Motor neuron (in vitro differentiated cells): Measurements from ENCODE around the gene BLACAT1. TPM values are rescaled to one million over a fixed set of nuclear protein-coding genes. Genes with fewer than 3 reads are reported as not detected.
"Not testable (repeated sequence)": the region's sequence is repeated elsewhere in the genome, so short reads cannot be mapped to it uniquely, and the experiment has no call there.

Experiments used
- ATAC-seq, 8 experiments: fragments of 200-7000 bp; cut with Tn5 transposase; replicated peaks in 6 of 8; 2 replicates each; pipeline ENCODE4 v1.8.0; 2021; ENCODE audit warnings: mild to moderate bottlenecking in 8 of 8, moderate library complexity in 8 of 8
- H3K27ac ChIP-seq, 2 donors: fragments of 250-450 bp; sonication (Bioruptor Pico); 2 replicates each; pipeline ENCODE4 v1.9.0; 2021; ENCODE audit warnings: antibody characterized with exemption in 2 of 2, mild to moderate bottlenecking in 2 of 2, moderate library complexity in 1 of 2
- H3K4me1 ChIP-seq, 2 donors: fragments of 250-450 bp; sonication (Bioruptor Pico); replicated peaks in 1 of 2; 2 replicates each; pipeline ENCODE4 v1.6.1; 2021; ENCODE audit warnings: antibody characterized with exemption in 2 of 2, mild to moderate bottlenecking in 2 of 2, moderate library complexity in 1 of 2
- H3K4me3 ChIP-seq, 5 donors: fragments of 250-450 bp; sonication (Bioruptor Pico); 2 replicates each; pipeline ENCODE4 v1.9.0; 2021; ENCODE audit warnings: antibody characterized with exemption in 5 of 5, mild to moderate bottlenecking in 5 of 5, moderate library complexity in 4 of 5
- WGBS, 10 experiments: fragments of 450-650 bp; shearing (Covaris generic); methylation state at CpG; one replicate each; pipeline ENCODE4 v1.0.0; 2022; 5-methylcytosine and 5-hydroxymethylcytosine counted together
- in situ Hi-C, 9 experiments: fragments of 400-800 bp; cut with MboI; loops; one replicate each; pipeline ENCODE4 v1.15.0; 2021; ENCODE audit warnings: low sequenced_read_pairs in 9 of 9, low pct_unique_long_range_greater_than_20kb in 2 of 9; ENCODE audit not compliant: unreplicated experiment in 9 of 9
- total RNA-seq, 8 experiments: library from RNA; unstranded; fragments of 300-600 nt; gene quantifications; 2 replicates each; pipeline versions ENCODE4 v1.2.3 to v1.2.4, GENCODE V29; 2022

The BLACAT1 gene
- total RNA-seq, 8 experiments from 2014 or later = 0.10 to 5.9 (median 2.2) TPM; not detected in 1

DNA sequence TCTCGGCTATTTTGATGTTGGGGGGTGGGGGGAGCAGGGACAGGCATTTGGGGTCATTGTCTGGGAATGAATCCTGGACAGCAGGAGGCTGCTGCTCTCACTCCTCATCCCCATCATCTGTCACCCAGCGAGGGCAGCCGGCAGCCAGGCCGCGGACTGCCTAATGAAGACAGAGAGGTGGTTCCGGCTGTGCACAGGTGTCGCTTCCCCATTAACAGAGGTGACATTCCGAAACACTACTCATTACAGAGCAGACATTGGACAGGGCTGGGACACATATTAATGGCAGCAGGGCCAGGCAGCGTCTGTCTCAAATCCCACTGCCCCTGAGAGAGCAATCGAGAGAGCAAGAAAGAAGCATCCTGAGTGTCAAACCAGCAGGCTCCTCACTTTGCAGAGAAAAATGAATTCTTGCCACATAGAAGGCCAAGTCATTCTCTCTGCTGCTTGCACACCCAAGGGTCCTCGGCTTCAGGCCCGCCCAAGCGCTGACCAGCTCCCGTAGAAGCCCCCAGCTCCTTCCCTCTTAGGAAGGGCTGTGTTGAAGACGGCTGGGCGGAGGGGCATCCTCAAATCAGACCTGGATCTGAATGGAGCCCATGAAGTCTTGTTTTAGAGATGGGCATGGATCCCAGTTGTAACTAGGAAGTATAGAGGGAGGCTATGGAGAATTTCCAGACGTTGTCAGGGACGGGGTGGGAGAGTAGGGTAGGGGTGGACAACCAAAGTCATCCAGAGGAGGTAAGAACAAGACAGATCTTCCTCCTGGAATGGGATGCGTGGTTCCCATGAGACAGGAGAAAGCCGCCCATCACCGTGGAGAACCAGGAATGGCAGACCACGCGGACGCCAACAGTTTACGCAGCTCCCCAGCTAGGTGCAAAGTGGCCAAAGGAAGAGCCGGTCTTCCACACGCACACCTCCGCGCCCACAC is 25.8 kb downstream of the BLACAT1 start:
- in situ Hi-C loops = no loop called here
- Histone ChIP-seq H3K4me3 (peak overlapping the region in 3 of 5 donors; percentile 22 to 36 (median 34)), H3K4me1 (peaks cover 26 to 44% of the 10 kb centered on the region in 2 donors), H3K27ac (peak overlapping the region; percentile 15 to 52)
- WGBS, 10 experiments = 44 to 100% (median 60%) methylated on average over 2 to 20 of the region's 29 CpGs; no CpG with 5 or more reads in 3 of the 10 experiments
- peak in 7 of 8 experiments; percentile 16 to 91 (median 59) for ATAC-seq

- Histone ChIP-seq H3K4me1 (peaks cover 27 to 60% of the 10 kb centered on the region in 2 donors), H3K27ac (no peak overlapping the region), H3K4me3 (no peak overlapping the region)
- ATAC-seq = no peak
- in situ Hi-C loops = no loop called here
- 0 to 70% (median 40%) methylated on average over 1 to 8 of the region's 8 CpGs for WGBS, 10 experiments
Observed at GRCh38 chr1:205424901-205425600, 30.8 kb downstream of the BLACAT1 start.

DNA sequence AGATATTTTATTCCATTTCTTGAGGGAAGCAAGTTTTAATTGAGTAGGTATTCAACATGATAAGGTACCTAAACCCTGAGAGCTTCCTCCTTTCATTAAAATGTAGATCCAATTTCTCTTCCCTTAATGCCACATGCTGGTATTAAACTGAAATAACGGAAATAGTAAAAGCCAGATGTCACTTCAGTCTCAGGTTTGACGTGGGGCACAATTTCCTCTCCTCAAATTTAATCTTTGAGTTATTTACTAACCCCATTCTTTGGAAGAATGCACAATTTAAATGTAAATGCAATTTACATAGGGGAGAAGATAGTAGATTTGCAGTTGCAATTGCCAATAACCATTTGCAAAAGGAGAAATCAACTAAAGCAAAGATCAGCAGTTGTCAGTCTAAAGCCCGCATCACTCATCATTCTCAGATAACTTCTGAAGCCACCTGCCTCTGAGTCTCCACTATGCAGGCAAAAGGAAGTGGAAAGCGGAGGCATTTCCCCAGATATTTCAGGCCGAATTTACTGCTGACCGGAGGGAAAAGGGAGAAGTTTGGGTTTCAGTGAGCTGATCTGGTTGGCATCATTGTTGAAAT is 31.9 kb downstream of the BLACAT1 start:
- no peak overlapping the region for H3K27ac ChIP-seq
- 25 to 88% (median 76%) methylated on average over 2 to 6 of the region's 6 CpGs for WGBS, 10 experiments
- no peak for ATAC-seq
- H3K4me1 ChIP-seq = peaks cover 19 to 49% of the 10 kb centered on the region in 2 donors
- no peak overlapping the region for H3K4me3 ChIP-seq
- in situ Hi-C loops = no loop called here

- 13 to 100% (median 75%) methylated on average over 1 to 4 of the region's 4 CpGs; no CpG with 5 or more reads in 1 of the 10 experiments for WGBS, 10 experiments
- Histone ChIP-seq H3K4me3 (no peak overlapping the region), H3K27ac (no peak overlapping the region), H3K4me1 (peaks cover 27 to 53% of the 10 kb centered on the region in 2 donors)
- peak in 2 of 8 experiments; percentile 27 to 74 for ATAC-seq
- in situ Hi-C loops = no loop called here
Observed at GRCh38 chr1:205422993-205423642, 32.7 kb downstream of the BLACAT1 start.

DNA sequence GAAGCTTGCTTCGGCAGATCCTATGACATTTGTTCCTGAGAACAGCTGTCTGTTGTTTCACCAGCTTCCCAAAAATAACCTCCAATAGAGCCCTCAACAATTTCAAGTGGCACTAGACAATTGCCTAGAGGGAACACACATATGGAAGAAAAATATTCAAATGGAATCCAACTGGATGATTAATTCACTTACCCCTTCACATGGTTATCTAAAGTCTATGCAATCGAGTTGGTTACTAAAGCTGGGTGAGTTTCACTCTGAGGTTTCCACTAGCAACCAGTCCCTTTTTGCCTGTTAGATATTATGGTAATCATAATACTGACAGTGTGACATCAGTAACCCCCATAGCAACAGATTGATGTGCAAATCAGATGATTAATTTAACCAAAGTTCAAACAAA is 34.0 kb downstream of the BLACAT1 start, which contains the start of gene LEMD1:
LEMD1 (minus strand) TSS at position 259 of the 400 bp plus-strand sequence. CDS start 1,520 bp downstream, outside the sequence.
- Histone ChIP-seq H3K27ac (no peak within 1 kb of the TSS), H3K4me3 (no peak within 1 kb of the TSS), H3K4me1 (peaks cover 40 to 66% of the 10 kb centered on the region in 2 donors)
- in situ Hi-C loops = no loop called here
- WGBS, 10 experiments = 0 to 83% (median 39%) methylated on average over 1 to 2 of the region's 2 CpGs
- ATAC-seq = peak in 5 of 8 experiments; percentile 33 to 73 (median 43)

DNA sequence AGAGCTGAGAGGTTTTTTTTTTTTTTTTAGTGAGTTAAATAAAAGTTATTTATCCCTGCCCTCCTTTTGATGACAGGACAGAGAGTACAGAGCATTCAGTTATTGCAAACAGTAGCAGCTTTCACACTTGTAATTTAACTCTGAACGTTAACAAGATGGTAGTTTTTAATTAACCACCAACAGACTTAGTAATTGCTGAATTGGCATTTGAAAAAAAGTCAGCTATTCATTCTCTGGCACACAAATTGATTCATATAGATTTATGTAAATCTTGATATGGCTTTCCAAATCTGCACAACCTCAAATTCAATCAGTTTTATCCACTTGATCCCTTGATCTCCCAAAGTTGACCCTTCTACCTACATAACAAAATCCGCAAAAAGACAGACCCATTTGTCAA is 34.9 kb downstream of the BLACAT1 start:
- Histone ChIP-seq H3K4me3 (no peak overlapping the region), H3K4me1 (peaks cover 49 to 74% of the 10 kb centered on the region in 2 donors), H3K27ac (no peak overlapping the region)
- ATAC-seq = no peak
- in situ Hi-C loops = no loop called here
- WGBS, 10 experiments = 36 to 90% (median 50%) methylated on average over 1 to 2 of the region's 2 CpGs; no CpG with 5 or more reads in 1 of the 10 experiments

- Histone ChIP-seq H3K4me1 (peaks cover 46 to 61% of the 10 kb centered on the region in 2 donors), H3K27ac (no peak overlapping the region), H3K4me3 (no peak overlapping the region)
- in situ Hi-C loops = no loop called here
- peak in 5 of 8 experiments; percentile 25 to 65 (median 34) for ATAC-seq
- 56 to 93% (median 77%) methylated on average over 2 to 10 of the region's 10 CpGs; no CpG with 5 or more reads in 2 of the 10 experiments for WGBS, 10 experiments
Observed at GRCh38 chr1:205417870-205418635, 37.8 kb downstream of the BLACAT1 start.

GRCh38 chr1:205416322-205416721 is 39.5 kb downstream of the BLACAT1 start:
- ATAC-seq = peak in 5 of 8 experiments; percentile 58 to 94 (median 93)
- 7 to 50% (median 31%) methylated on average over 1 to 2 of the region's 2 CpGs; no CpG with 5 or more reads in 2 of the 10 experiments for WGBS, 10 experiments
- H3K4me3 ChIP-seq = no peak overlapping the region
- H3K4me1 ChIP-seq = peaks cover 37 to 46% of the 10 kb centered on the region in 2 donors
- in situ Hi-C loops = no loop called here
- H3K27ac ChIP-seq = peak overlapping the region; percentile 49 to 85

DNA sequence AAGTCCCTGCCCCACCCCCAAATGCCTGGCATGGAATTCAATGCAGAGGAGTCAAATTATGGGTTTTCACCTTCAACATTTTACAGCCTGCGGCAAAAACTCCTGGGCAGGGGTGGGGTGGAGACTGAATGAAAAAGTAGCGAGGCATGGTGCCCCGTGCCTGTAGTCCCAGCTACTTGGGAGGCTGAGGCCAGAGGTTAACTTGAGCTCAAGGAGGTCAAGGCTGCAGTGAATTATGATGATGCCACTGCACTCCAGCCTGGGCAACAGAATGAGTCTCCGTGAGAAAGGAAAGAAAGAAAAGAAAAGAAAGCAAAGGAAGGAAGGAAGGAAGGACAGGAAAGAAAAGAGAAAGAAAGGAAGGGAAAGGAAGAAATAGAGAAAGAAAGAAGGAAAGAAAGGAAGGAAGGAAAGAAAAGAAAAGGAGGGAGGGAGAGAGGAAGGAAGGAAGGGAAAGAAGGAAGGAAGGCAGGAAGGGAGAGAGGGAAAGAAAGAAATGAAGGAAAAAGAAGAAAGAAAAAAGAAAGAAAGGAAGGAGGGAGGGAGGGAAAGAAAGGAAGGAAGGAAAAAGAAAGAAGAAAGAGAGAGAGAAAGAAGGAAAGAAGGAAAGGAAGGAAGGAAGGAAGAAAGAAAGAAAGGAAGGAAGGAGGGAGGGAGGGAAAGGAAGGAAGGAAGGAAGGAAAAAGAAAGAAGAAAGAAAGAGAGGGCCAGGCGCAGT is 45.1 kb downstream of the BLACAT1 start:
- in situ Hi-C loops = no loop called here
- Histone ChIP-seq H3K4me1 (peaks cover 3 to 5% of the 10 kb centered on the region in 2 donors), H3K27ac (no peak overlapping the region), H3K4me3 (no peak overlapping the region)
- 15 to 85% (median 65%) methylated on average over 3 to 5 of the region's 5 CpGs for WGBS, 10 experiments
- ATAC-seq = no peak

DNA sequence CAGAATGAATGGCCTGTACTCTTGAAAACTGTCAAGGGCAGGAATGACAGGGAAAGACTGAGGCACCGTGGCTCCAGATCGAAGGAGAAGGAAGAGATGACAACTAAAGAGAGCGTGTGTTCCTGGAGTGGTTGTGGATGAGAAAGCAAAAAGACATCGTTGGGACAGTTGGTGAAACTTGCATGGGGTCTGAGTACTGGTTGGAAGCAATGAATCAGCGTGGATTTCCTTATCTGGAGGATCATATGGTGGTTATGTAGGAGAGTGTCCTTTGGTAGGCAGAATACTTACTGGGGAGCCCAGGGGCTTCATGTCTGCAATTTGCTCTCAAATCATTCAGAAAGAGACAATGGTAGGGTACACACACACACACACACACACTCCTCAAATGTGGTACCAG is 47.9 kb downstream of the BLACAT1 start:
- no peak overlapping the region for H3K27ac ChIP-seq
- in situ Hi-C loops = no loop called here
- H3K4me3 ChIP-seq = no peak overlapping the region
- no peak for ATAC-seq
- H3K4me1 ChIP-seq = no peaks in the 10 kb centered on the region
- WGBS, 10 experiments = 17 to 100% (median 69%) methylated on average over 1 to 5 of the region's 5 CpGs

DNA sequence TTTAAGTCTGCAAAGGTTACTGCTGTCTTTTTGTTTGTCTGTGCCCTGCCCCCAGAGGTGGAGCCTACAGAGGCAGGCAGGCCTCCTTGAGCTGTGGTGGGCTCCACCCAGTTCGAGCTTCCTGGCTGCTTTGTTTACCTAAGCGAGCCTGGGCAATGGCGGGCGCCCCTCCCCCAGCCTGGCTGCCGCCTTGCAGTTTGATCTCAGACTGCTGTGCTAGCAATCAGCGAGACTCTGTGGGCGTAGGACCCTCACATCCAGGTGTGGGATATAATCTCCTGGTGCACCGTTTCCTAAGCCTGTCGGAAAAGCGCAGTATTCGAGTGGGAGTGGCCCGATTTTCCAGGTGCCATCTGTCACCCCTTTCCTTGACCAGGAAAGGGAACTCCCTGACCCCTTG is 49.6 kb downstream of the BLACAT1 start:
- H3K27ac ChIP-seq, H3K4me3 ChIP-seq, H3K4me1 ChIP-seq, ATAC-seq, in situ Hi-C loops: not testable (repeated sequence)
- no CpG with 5 or more reads among the region's 12 CpGs for WGBS, 10 experiments
